Daoy (cell line): ENCODE results near the gene FCER1G. TPM values are rescaled to one million over a fixed set of nuclear protein-coding genes. Genes with fewer than 3 reads are reported as not detected.
A peak's percentile ranks its signal among the peaks of the same experiment; 100 is the strongest.
"Not testable (repeated sequence)": the region's sequence is repeated elsewhere in the genome, so short reads cannot be mapped to it uniquely, and the experiment has no call there.

Experiments used
- DNase-seq: peaks from one replicate; pipeline ENCODE4 v3.0.0-alpha.2; 2015; ENCODE audit warnings: low read depth
- total RNA-seq: library from RNA; depleted of rRNA; stranded (reverse); fragments of >200 nt; shearing (Covaris generic); gene quantifications from 2 replicates; pipeline ENCODE4 v1.2.3, GENCODE V29; 2014

Gene FCER1G
- total RNA-seq, 1 experiment from 2014 or later = 1.5 TPM

GRCh38 chr1:161229896-161230295 is 14.8 kb downstream of the FCER1G start:
- no peak for DNase-seq

DNA sequence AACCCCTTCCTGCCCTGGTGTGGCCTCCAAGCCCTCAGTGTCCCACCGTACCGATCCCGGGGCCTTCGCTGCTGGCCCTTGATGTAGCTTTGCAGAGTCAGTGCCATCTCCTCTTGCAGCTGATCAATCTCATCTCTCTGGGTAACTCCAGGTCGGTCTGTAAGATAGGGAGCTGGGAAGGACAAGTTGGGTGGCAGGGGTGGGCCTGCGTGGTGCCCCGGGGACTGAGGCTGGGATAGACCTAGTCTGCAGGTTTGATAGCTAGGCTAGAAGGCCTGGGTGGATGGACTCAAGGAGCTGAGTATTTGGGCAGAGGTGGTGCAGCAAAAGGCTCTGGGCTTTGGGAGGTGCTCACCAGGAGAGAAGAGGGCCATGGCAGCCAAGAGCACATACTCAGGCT is 15.7 kb downstream of the FCER1G start:
- no peak for DNase-seq

DNA sequence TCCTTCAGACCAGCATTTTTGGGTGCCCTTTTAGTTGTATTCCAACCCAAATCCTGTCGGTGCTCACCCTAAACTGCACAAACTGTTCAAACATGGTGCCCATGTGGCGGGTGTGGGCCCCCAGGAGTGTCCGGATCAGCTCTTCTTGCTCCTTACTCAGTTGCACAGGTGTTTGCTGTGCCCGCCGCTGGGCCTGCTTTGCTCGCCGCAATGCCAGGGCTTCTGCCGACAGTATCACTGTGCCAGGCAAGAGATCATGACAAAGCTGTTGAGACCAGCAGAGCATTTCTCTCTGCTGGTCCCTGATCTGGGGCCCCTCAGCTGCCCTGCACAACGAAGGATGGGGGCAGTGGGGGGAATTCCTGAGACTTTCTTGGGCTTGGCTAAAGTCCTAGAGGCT is 18.0 kb downstream of the FCER1G start:
- no peak for DNase-seq

DNA sequence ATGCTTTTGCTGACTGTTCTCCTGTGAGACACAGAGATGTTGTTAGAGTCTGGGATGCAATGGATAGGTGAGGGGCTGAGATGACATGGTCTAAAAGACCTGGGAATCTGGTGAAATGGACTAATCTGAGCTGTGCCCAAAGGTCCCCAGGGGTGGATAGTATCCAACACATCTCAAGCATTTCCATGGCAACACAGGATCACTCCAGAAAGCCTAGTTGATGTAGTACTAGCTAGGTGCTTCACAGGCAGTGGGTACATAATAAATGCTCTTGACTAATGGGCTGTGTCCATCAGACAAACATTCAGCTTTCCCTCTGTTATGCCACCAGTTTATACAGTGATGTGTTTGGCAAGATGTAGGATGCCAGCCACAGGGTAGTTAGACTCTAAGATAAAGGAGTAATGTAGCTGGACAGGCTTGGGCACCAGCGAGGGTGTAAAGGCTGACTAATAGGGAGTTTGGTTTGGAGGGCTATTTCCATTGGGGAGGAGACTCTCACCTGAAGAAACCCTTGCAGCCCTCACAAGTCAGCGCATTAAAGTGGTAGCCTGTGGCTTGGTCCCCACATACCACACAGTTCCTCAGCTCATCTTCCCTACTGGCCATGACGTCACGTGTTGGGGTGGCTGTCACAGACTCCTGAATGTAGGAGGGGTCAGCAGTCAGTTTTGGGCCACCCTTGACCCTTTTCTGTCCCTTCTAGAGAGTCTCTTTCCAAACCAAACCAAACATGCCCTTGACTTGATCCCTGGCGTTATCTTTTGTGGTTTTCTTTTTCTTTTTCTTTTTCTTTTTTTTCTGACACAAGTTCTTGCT is 21.1 kb downstream of the FCER1G start:
- DNase-seq = no peak

DNA sequence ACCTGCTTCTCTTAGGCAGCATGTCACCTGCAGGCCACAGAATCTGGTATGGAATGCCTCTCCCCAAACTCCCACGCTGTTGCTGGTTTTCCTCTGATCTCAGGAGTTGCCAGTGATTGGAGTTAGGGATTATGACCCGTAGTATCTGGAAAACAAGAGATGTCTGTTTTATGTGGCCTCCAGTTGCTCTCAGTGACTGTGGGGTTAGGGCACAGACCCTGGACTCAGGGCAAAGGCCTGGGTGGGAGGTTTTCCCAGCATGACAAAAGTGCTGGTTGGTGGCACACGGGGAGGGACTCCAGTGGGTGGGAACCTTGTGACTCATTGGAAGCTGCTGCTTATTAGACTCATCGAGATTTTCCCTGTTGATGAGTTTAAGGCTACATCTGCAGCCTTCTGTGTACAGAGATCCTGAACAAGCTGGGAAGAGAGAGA is 23.0 kb downstream of the FCER1G start, which contains the start of gene NR1I3:
Gene NR1I3, minus strand, starts transcription at position 165 of the 435 bp plus-strand sequence. CDS start 1,638 bp downstream, outside the sequence.
- no peak for DNase-seq

GRCh38 chr1:161241682-161242081 is 26.6 kb downstream of the FCER1G start:
- no peak for DNase-seq

GRCh38 chr1:161242313-161242712 is 27.2 kb downstream of the FCER1G start:
- DNase-seq = no peak

DNA sequence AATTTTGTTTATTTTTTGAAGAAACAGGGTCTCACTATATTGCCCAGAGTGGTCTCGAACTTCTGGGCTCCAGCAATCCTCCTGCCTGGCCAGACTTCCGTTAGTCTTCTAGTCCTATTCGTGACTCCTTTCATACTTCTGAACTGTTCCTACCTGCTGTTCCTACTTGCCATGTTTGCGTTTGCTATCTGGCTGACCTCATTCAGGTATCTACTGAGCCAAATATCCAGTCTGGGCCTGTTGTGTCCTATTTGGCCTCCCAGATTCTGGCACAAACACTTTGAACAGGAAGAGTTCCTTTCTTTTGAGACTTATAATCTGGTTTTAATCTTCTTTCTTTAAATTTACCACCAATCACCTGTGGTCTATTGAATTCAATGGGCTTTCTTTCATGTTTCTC is 29.8 kb downstream of the FCER1G start:
- no peak for DNase-seq

GRCh38 chr1:161250100-161250499 is 35.0 kb downstream of the FCER1G start:
- not testable (repeated sequence) for DNase-seq

GRCh38 chr1:161250829-161251228 is 35.7 kb downstream of the FCER1G start:
- DNase-seq = no peak

GRCh38 chr1:161251579-161251978 is 36.5 kb downstream of the FCER1G start:
- no peak for DNase-seq

- DNase-seq = not testable (repeated sequence)
These were observed 40.2 kb downstream of the FCER1G start for GRCh38 chr1:161255302-161255701.

DNA sequence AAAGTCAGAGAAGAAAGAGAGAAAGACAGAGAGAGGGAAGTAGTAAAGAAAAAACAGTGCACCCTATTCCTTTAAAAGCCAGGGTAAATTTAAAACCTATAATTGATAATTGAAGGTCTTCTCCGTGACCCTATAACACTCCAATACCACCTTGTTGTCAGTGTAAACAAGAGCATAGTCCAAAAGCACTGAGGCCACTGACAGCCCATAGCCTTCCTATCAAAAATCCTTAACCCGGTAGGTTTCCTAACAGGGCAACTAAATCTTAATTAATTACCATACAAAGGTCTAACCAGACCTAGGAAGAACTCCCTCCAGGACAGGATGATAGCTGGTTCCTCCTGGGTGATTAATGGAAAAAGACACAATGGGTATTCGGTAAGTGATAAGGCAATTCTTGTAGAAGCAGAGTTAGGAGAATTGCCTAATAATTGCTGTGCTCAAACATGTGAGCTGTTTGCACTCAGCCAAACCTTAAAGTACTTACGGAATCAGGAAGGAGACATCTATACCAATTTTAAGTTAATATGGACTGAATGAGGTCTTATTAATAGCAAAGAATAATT is 40.9 kb downstream of the FCER1G start:
- not testable (repeated sequence) for DNase-seq

GRCh38 chr1:161257109-161257508 is 42.0 kb downstream of the FCER1G start:
- DNase-seq = not testable (repeated sequence)

DNA sequence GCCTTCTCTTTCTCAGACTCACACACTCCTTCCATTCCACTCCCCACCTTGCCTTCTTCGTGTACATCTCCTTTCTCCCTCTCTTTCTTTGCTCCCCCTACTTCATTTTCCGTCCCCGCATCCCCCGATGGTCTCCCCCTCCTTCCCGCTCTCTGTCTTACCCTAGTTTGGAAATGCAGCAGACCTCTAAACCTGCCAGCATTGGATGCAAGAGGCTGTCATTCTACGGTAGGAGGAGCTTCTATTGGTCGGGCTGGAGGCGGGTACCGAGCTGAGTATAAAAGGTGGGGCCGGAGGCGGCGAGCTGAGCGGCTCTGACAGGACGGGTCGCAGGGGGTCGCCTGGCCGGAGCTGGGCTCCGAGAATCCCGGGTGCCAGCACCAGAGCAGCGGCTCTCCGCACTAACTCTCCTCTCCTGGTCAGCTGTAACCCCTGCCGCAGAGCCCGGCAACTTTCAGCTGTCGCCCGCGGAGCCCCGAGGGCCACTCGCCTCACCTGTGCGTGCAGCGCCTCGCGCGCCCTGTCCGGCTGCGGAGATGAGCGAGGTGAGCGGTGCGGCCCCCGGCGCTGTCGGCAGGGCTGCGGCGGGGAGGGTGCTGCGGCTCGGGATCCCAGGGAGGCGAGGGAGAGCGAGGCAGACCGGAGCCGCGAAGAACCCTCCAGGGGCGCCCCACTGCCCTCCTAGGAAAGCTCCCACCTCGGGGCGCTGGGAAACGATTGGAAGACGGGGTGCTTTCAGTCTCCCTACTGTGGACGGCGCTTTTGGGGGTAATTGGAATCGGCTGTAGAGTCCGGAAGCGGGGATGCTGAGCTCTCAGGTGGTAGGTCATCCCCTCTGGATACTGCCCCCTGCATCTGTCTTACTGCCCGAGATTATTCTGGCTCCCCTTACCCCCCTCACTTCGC is 43.6 kb downstream of the FCER1G start, which contains the start of gene PCP4L1:
Gene PCP4L1, plus strand, starts transcription at position 307 of the 906 bp plus-strand sequence. Its CDS starts 230 bp downstream, at position 537.
- peak; percentile 68 for DNase-seq

GRCh38 chr1:161259345-161259702 is 44.2 kb downstream of the FCER1G start:
- no peak for DNase-seq

GRCh38 chr1:161259765-161260164 is 44.7 kb downstream of the FCER1G start:
- no peak for DNase-seq

GRCh38 chr1:161260376-161261260 is 45.5 kb downstream of the FCER1G start:
- DNase-seq = no peak

GRCh38 chr1:161261261-161262235 is 46.5 kb downstream of the FCER1G start:
- no peak for DNase-seq

DNA sequence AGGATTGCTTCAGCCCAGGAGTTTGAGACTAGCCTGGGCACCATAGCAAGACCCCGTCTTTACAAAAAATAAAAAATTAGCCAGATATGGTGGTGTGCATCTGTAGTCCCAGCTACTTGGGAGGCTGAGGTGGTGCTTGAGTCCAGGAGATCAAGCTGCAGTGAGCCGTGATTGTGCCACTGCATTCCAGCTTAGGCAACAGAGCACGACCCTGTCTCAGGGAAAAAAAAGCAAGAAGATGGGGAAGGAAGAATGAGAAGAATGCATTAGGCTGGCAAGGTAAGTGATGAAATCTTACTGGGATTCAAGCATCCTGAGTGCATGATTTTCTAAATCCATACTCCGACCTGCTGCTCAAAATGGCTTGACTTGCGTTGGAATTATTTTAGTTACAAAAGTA is 50.2 kb downstream of the FCER1G start:
- DNase-seq = no peak
